ENCODE results near the gene SORBS2.
A peak's percentile ranks its signal among the peaks of the same experiment; 100 is the strongest.

The SORBS2 gene

DNA sequence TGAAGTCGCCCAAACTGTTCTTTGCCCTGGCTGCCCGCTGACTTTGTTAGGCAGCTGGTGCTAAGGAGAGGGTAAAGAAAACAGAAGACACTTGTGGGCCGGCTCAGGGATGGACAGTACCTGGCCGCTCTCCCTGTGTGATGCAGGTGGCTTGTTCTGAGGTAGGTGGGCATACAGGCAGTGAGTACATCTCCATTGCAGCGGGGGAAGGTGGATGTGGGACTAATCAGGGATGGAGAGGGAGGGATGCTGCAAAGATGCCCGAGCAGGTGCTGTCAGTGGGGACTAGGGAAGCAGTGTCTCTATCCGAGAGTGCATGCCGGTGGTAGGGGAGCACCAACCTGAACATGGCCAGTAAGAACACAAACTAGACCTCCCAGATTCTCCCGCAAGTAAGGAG, 67.0 kb downstream of the SORBS2 start:
- TF ChIP-seq MYC (IDR thresholded peaks at IDR 0.05; ENCODE audit: low read depth, low read length) (no peak), POLR2A (IDR thresholded peaks at IDR 0.05; ENCODE audit: extremely low read depth, insufficient read length) (no peak)
- TF ChIP-seq, protein P1, sequence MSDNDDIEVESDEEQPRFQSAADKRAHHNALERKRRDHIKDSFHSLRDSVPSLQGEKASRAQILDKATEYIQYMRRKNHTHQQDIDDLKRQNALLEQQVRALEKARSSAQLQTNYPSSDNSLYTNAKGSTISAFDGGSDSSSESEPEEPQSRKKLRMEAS (IDR thresholded peaks at IDR 0.05; ENCODE audit: low read depth, low read length) = no peak
- TF ChIP-seq, protein P2, sequence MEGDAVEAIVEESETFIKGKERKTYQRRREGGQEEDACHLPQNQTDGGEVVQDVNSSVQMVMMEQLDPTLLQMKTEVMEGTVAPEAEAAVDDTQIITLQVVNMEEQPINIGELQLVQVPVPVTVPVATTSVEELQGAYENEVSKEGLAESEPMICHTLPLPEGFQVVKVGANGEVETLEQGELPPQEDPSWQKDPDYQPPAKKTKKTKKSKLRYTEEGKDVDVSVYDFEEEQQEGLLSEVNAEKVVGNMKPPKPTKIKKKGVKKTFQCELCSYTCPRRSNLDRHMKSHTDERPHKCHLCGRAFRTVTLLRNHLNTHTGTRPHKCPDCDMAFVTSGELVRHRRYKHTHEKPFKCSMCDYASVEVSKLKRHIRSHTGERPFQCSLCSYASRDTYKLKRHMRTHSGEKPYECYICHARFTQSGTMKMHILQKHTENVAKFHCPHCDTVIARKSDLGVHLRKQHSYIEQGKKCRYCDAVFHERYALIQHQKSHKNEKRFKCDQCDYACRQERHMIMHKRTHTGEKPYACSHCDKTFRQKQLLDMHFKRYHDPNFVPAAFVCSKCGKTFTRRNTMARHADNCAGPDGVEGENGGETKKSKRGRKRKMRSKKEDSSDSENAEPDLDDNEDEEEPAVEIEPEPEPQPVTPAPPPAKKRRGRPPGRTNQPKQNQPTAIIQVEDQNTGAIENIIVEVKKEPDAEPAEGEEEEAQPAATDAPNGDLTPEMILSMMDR (IDR thresholded peaks at IDR 0.05; ENCODE audit: low read depth, low read length) = no peak
- no peak for DNase-seq (ENCODE audit: low read depth)

DNA sequence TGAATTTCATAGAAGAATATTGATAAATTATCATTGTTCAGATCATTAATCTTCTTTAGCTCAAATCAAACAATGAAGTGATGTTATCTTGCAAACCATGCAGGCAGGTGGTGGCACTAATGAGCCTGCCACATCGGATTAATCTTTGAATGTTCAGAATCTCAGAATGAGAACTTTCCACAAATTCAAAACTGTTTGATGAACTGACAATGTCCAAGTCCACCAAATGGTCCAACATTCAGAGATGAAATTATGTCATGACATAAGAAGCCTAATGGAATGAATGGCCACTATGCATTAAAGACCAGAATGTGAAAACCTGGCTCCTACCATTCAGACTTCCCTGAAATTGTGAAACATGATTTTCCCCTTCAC, 67.5 kb downstream of the SORBS2 start:
- no peak for DNase-seq (ENCODE audit: low read depth)
- H3K4me3 ChIP-seq (ENCODE audit: low read depth, low read length) = no peak overlapping the region
- TF ChIP-seq MYC (IDR thresholded peaks at IDR 0.05; ENCODE audit: low read depth, low read length) = no peak
- TF ChIP-seq POLR2A (IDR thresholded peaks at IDR 0.05; ENCODE audit: extremely low read depth, insufficient read length) = no peak
- TF ChIP-seq, protein P2 (IDR thresholded peaks at IDR 0.05; ENCODE audit: low read depth, low read length) = no peak
- TF ChIP-seq, protein P1 (IDR thresholded peaks at IDR 0.05; ENCODE audit: low read depth, low read length) = no peak

More for the DNA sequence above, 67.0 kb downstream of the SORBS2 start:
- H3K4me3 ChIP-seq (ENCODE audit: low read depth, low read length) = no peak overlapping the region

DNA sequence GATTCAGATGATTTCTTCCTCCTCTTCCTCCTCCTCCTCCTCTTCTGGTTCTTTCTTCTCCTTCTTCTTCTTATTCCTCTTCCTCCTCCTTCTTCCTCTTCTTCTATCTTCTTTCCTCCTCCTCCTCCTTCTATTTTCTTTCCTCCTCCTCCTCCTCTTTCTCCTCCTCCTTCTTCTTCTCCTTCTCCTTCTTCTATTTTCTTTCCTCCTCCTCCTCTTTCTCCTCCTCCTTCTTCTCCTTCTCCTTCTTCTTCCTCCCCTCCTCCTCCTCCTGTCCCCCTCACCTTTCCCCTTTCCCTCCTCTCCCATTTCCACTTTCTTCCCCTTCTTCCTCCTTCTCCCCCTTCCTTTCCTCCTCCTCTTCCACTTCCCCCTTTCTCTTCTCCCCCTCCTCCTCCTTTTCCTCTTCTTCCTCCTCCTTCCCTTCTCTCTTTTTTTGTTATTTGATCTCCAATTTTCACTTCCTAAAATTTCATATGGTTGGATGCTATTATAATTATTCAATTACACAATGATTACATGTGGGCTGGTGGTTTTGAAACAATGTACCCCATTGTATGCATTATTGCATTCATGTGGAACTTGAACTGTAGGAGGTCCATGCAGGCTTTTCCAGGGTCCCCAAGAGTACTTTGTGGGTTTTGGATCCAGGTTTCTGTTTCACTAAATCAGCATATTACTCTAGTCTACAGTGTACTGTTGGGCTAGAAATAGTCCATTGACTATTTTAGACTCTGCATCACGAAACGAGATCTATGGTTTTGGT, 68.1 kb downstream of the SORBS2 start:
- TF ChIP-seq MYC (IDR thresholded peaks at IDR 0.05; ENCODE audit: low read depth, low read length) (no peak), POLR2A (IDR thresholded peaks at IDR 0.05; ENCODE audit: extremely low read depth, insufficient read length) (no peak)
- TF ChIP-seq, protein P1 (IDR thresholded peaks at IDR 0.05; ENCODE audit: low read depth, low read length) = no peak
- TF ChIP-seq, protein P2 (IDR thresholded peaks at IDR 0.05; ENCODE audit: low read depth, low read length) = no peak
- no peak overlapping the region for H3K4me3 ChIP-seq (ENCODE audit: low read depth, low read length)
- DNase-seq (ENCODE audit: low read depth) = no peak

DNA sequence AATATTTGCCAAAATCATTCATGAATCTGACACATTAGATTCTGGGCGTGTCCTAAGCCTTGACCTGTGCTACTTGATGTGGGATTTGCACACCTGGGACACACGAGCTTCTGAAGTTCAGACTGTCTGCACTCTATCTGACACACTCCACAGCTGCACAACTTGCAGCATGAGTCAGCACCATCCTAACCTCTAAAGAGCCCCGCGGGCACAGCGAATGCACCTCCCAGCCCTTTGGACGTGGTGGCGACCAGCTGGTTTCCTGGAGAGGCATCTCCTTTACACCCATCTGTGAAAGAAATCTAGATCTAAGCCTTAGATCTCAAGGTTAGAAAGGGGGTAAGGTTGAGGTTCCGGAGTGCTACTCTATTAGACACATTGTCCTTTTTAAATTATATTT, 69.2 kb downstream of the SORBS2 start:
- TF ChIP-seq MYC (IDR thresholded peaks at IDR 0.05; ENCODE audit: low read depth, low read length) = no peak
- TF ChIP-seq, protein P1 (IDR thresholded peaks at IDR 0.05; ENCODE audit: low read depth, low read length) = no peak
- TF ChIP-seq POLR2A (IDR thresholded peaks at IDR 0.05; ENCODE audit: extremely low read depth, insufficient read length) = no peak
- TF ChIP-seq, protein P2 (IDR thresholded peaks at IDR 0.05; ENCODE audit: low read depth, low read length) = no peak

DNA sequence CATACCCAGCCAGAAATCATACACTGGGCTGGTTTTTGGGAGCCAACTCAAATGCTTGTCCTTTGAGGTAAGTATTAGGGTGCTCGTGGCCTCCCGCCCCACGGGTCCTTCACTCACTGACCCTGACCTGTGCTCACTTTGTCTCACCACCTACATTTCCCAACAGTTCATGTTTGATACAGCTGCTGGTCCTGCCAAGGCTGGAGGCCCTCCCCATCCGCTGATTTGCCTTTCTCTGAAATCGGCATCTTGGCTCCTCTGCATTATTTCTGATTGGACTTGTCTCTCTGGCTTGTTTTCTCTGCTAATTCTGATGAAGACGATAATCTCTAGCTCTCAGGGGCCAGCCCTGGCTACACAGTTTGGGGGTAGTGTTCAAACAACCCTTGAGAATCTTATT, 70.2 kb downstream of the SORBS2 start:
- DNase-seq (ENCODE audit: low read depth) = no peak
- no peak overlapping the region for H3K4me3 ChIP-seq (ENCODE audit: low read depth, low read length)
- TF ChIP-seq, protein P2 (IDR thresholded peaks at IDR 0.05; ENCODE audit: low read depth, low read length) = no peak
- TF ChIP-seq, protein P1 (IDR thresholded peaks at IDR 0.05; ENCODE audit: low read depth, low read length) = no peak
- TF ChIP-seq POLR2A (IDR thresholded peaks at IDR 0.05; ENCODE audit: extremely low read depth, insufficient read length) (no peak), MYC (IDR thresholded peaks at IDR 0.05; ENCODE audit: low read depth, low read length) (no peak)

More for the DNA sequence above, 69.2 kb downstream of the SORBS2 start:
- H3K4me3 ChIP-seq (ENCODE audit: low read depth, low read length) = no peak overlapping the region
- DNase-seq (ENCODE audit: low read depth) = peak; percentile 45

Measured in NB4 (cell line).